ENCODE data around the gene IGF2R. TPM values are rescaled to one million over a fixed set of nuclear protein-coding genes. Genes with fewer than 3 reads are reported as not detected.

The IGF2R gene
- total RNA-seq, 1 experiment from 2014 or later = 31.5 TPM

DNA sequence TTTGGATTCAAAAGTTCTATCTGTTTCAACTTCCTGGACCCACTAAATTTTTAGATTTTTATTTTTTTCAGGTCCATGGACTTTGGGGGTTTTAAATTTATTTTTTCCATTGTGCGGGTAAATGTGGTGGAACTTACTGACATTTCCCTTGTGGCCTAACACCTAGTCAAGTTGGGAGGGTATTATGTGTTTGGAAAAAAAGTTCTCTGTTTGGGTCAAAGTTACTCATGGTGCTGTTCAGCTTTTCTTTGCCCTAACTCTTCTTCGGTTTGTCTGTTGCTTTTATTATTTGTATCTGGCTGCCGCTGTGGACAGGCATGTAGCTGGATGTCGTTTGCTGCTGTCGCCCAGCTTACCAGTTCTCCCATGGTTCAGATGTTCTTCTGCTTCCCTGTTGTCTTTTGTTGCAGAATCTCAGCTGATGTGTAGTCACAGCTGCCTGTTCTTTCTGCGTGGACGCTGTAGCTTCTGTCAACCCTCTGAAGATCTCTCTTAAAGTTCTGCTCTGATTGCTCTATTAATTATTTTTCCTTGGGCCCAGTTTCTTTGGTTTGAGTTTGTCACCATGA, 7.9 kb downstream of the IGF2R start:
- Histone ChIP-seq H3K27me3 (ENCODE audit: low read length) (no peaks in the 10 kb centered on the region), H3K36me3 (ENCODE audit: low read depth, low read length) (no peaks in the 10 kb centered on the region), H3K9me2 (replicated peaks; ENCODE audit: low read length) (no peaks in the 10 kb centered on the region), H3K9me3 (ENCODE audit: low read length) (no peaks in the 10 kb centered on the region), H3K79me2 (ENCODE audit: low read length) (peaks cover 93% of the 10 kb centered on the region), H3K4me2 (ENCODE audit: low read length) (no peak overlapping the region), H3F3A (ENCODE audit: low read length, unreplicated experiment) (peaks cover 4% of the 10 kb centered on the region), H2AFZ (ENCODE audit: low read length) (no peak overlapping the region), H4K20me1 (ENCODE audit: low read length) (no peaks in the 10 kb centered on the region; the same call in 1 of the 2 replicates), H3K4me1 (ENCODE audit: insufficient read depth, low read length) (peaks cover 48% of the 10 kb centered on the region), H3K9ac (ENCODE audit: low read length) (no peak overlapping the region), H3K27ac (ENCODE audit: low read length) (peak overlapping the region; percentile 100; the same call in 1 of the 2 replicates), H3K4me3 (ENCODE audit: low read length) (no peak overlapping the region)
- DNase-seq (no peak), ATAC-seq (no peak)
- intact Hi-C loops (cut with micrococcal nuclease) = no loop called here
- BruUV-seq (replicated peaks) = no TSS peak
- ChIA-PET CTCF (no interaction called here), POLR2A (ENCODE audit: unreplicated experiment) (no interaction called here)
- TF ChIP-seq EZH2 (IDR thresholded peaks at IDR 0.05; ENCODE audit: low read length, unreplicated experiment) = no peak
- TF ChIP-seq EZH2phosphoT487 (IDR thresholded peaks at IDR 0.05; ENCODE audit: borderline replicate concordance, low read length) = no peak
- TF ChIP-seq, protein P1, sequence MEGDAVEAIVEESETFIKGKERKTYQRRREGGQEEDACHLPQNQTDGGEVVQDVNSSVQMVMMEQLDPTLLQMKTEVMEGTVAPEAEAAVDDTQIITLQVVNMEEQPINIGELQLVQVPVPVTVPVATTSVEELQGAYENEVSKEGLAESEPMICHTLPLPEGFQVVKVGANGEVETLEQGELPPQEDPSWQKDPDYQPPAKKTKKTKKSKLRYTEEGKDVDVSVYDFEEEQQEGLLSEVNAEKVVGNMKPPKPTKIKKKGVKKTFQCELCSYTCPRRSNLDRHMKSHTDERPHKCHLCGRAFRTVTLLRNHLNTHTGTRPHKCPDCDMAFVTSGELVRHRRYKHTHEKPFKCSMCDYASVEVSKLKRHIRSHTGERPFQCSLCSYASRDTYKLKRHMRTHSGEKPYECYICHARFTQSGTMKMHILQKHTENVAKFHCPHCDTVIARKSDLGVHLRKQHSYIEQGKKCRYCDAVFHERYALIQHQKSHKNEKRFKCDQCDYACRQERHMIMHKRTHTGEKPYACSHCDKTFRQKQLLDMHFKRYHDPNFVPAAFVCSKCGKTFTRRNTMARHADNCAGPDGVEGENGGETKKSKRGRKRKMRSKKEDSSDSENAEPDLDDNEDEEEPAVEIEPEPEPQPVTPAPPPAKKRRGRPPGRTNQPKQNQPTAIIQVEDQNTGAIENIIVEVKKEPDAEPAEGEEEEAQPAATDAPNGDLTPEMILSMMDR (conservative IDR thresholded peaks at IDR 0.05; ENCODE audit: low read depth, low read length) = no peak

DNA sequence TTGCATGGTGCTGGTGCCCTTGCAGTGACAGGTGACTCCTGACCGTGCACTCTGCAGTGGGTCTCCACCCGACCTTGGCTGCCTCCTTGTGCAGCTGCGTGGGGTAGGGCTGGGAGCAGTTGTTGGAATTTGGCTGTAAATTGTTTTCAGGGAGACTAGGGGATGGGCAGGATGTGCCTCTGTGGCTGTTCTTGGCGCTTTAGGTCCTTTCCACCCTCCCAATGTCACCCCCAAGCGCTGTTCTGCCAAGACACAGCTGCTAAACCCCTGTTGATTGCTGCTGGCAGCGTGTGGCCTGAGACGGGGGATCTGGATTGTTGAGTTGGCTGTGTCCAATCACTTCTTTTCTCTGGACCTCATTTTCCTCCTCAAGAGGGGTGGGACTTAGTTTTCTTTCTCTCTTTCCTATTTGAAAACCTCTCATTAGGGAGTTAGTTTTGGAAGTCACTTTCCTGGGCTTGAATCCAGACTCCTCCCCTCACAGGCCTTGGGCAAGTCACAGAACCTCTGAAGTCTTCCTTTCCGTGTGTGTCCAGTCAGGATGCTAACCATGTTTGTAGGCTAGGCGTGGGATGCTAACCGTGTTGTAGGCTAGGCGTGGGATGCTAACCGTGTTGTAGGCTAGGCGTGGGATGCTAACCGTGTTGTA, 8.5 kb downstream of the IGF2R start:
- DNase-seq (no peak), ATAC-seq (no peak)
- Histone ChIP-seq H3K4me3 (ENCODE audit: low read length) (no peak overlapping the region), H3K79me2 (ENCODE audit: low read length) (peaks cover 93% of the 10 kb centered on the region), H3K36me3 (ENCODE audit: low read depth, low read length) (no peaks in the 10 kb centered on the region), H2AFZ (ENCODE audit: low read length) (no peak overlapping the region), H3K9ac (ENCODE audit: low read length) (peak overlapping the region; percentile 88; the same call in 1 of the 2 replicates), H3K27me3 (ENCODE audit: low read length) (no peaks in the 10 kb centered on the region), H3K27ac (ENCODE audit: low read length) (peak overlapping the region; percentile 100), H3K9me3 (ENCODE audit: low read length) (no peaks in the 10 kb centered on the region), H3K4me1 (ENCODE audit: insufficient read depth, low read length) (peaks cover 53% of the 10 kb centered on the region), H3K4me2 (ENCODE audit: low read length) (peak overlapping the region; percentile 82; the same call in 1 of the 2 replicates), H3K9me2 (replicated peaks; ENCODE audit: low read length) (no peaks in the 10 kb centered on the region), H3F3A (ENCODE audit: low read length, unreplicated experiment) (peaks cover 4% of the 10 kb centered on the region), H4K20me1 (ENCODE audit: low read length) (no peaks in the 10 kb centered on the region; the same call in 1 of the 2 replicates)
- TF ChIP-seq, protein P1 (conservative IDR thresholded peaks at IDR 0.05; ENCODE audit: low read depth, low read length) = no peak
- intact Hi-C loops (cut with micrococcal nuclease) = no loop called here
- no TSS peak for BruUV-seq (replicated peaks)
- ChIA-PET CTCF (no interaction called here), POLR2A (ENCODE audit: unreplicated experiment) (no interaction called here)

DNA sequence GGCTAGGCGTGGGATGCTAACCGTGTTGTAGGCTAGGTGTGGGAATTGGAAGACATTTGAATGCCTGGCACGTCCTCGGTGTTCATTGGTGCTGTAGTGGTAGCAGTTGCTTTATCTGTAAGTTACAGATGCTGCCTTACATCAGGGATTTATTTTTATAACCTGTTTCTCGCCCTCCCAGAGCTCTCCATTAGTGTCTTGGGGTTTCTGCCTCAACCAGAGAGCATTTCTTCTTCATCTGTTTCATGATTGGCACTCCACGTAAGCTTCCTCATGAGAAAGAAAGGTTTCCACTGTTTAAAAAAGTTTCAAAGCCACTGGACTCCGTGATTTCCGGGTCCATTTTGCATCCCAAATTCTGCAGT, 9.0 kb downstream of the IGF2R start:
- DNase-seq = no peak
- no peak for ATAC-seq
- intact Hi-C loops (cut with micrococcal nuclease) = no loop called here
- TF ChIP-seq, protein P1 (conservative IDR thresholded peaks at IDR 0.05; ENCODE audit: low read depth, low read length) = no peak
- TF ChIP-seq EZH2phosphoT487 (IDR thresholded peaks at IDR 0.05; ENCODE audit: borderline replicate concordance, low read length) (no peak), EZH2 (IDR thresholded peaks at IDR 0.05; ENCODE audit: low read length, unreplicated experiment) (no peak)
- ChIA-PET POLR2A (ENCODE audit: unreplicated experiment) (no interaction called here), CTCF (no interaction called here)
- H3K27ac ChIP-seq (ENCODE audit: low read length) = peak overlapping the region; percentile 100
- H3K4me3 ChIP-seq (ENCODE audit: low read length) = peak overlapping the region; percentile 58
- H4K20me1 ChIP-seq (ENCODE audit: low read length) = no peaks in the 10 kb centered on the region
- H3K9me3 ChIP-seq (ENCODE audit: low read length) = no peaks in the 10 kb centered on the region
- H3K9ac ChIP-seq (ENCODE audit: low read length) = peak overlapping the region; percentile 88
- H3F3A ChIP-seq (ENCODE audit: low read length, unreplicated experiment) = peaks cover 4% of the 10 kb centered on the region
- H3K4me2 ChIP-seq (ENCODE audit: low read length) = peak overlapping the region; percentile 82
- BruUV-seq (replicated peaks) = no TSS peak
- H3K36me3 ChIP-seq (ENCODE audit: low read depth, low read length) = no peaks in the 10 kb centered on the region
- no peaks in the 10 kb centered on the region for H3K9me2 ChIP-seq (replicated peaks; ENCODE audit: low read length)
- H3K4me1 ChIP-seq (ENCODE audit: insufficient read depth, low read length) = peaks cover 58% of the 10 kb centered on the region
- H2AFZ ChIP-seq (ENCODE audit: low read length) = no peak overlapping the region
- no peaks in the 10 kb centered on the region for H3K27me3 ChIP-seq (ENCODE audit: low read length)
- peaks cover 93% of the 10 kb centered on the region for H3K79me2 ChIP-seq (ENCODE audit: low read length)
